HG03066 (cell line): ENCODE measurements around the gene GPR180.
"Not testable (repeated sequence)": the region's sequence is repeated elsewhere in the genome, so short reads cannot be mapped to it uniquely, and the experiment has no call there.

Experiments used
- ATAC-seq: cut with Tn5 transposase; IDR thresholded peaks from one replicate; pipeline ENCODE4 v1.9.1; 2021; ENCODE audit warnings: low read depth; ENCODE audit not compliant: unreplicated experiment

The GPR180 gene

GRCh38 chr13:94595950-94596574 is 5.6 kb upstream of the GPR180 start, which contains the start of gene TGDS:
TSS of gene TGDS (minus strand) at chr13:94596152. CDS start at chr13:94596136, 16 bp downstream.
- ATAC-seq, result peak; percentile 97

GRCh38 chr13:94596575-94596971 is 5.1 kb upstream of the GPR180 start:
- ATAC-seq, result no peak

GRCh38 chr13:94598281-94598680 is 3.4 kb upstream of the GPR180 start:
- ATAC-seq, result no peak

- no peak for ATAC-seq
Measured at GRCh38 chr13:94599877-94600276, 1.8 kb upstream of the GPR180 start.

- no peak for ATAC-seq
Measured at GRCh38 chr13:94602467-94602866, 810 bp downstream of the GPR180 start.

GRCh38 chr13:94607056-94607455 is 5.4 kb downstream of the GPR180 start:
- no peak for ATAC-seq

GRCh38 chr13:94607939-94608338 is 6.3 kb downstream of the GPR180 start:
- ATAC-seq, result no peak

- no peak for ATAC-seq
Measured at GRCh38 chr13:94608586-94608985, 6.9 kb downstream of the GPR180 start.

- ATAC-seq, result no peak
Measured at GRCh38 chr13:94609196-94609595, 7.5 kb downstream of the GPR180 start.

- ATAC-seq, result no peak
Measured at GRCh38 chr13:94610475-94610874, 8.8 kb downstream of the GPR180 start.

GRCh38 chr13:94612050-94612449 is 10.4 kb downstream of the GPR180 start:
- no peak for ATAC-seq

- ATAC-seq, result no peak
Measured at GRCh38 chr13:94613051-94613450, 11.4 kb downstream of the GPR180 start.

- no peak for ATAC-seq
Measured at GRCh38 chr13:94617389-94618000, 15.8 kb downstream of the GPR180 start.

GRCh38 chr13:94620286-94620896 is 18.7 kb downstream of the GPR180 start:
- no peak for ATAC-seq

- no peak for ATAC-seq
Measured at GRCh38 chr13:94622344-94622743, 20.7 kb downstream of the GPR180 start.

- ATAC-seq, result no peak
Measured at GRCh38 chr13:94623316-94623715, 21.7 kb downstream of the GPR180 start.

- no peak for ATAC-seq
Measured at GRCh38 chr13:94630858-94631257, 29.2 kb downstream of the GPR180 start.

- ATAC-seq, result no peak
Measured at GRCh38 chr13:94632226-94632980, 30.7 kb downstream of the GPR180 start.

GRCh38 chr13:94636096-94636495 is 34.4 kb downstream of the GPR180 start:
- not testable (repeated sequence) for ATAC-seq

GRCh38 chr13:94636942-94637578 is 35.4 kb downstream of the GPR180 start:
- no peak for ATAC-seq

GRCh38 chr13:94637677-94638076 is 36.0 kb downstream of the GPR180 start:
- not testable (repeated sequence) for ATAC-seq
